A549 treated with Mapracorat at 1 μM for 4 hours (cell line): ENCODE measurements around the gene TEDC1. TPM values are rescaled to one million over a fixed set of nuclear protein-coding genes. Genes with fewer than 3 reads are reported as not detected.

Experiments used
- total RNA-seq: library from RNA; stranded (reverse); fragments of 200-300 nt; extraction: Qiagen RNA extraction; gene quantifications from 5 replicates; pipeline ENCODE4 v1.2.3, GENCODE V29; 2022

The TEDC1 gene, protein sequence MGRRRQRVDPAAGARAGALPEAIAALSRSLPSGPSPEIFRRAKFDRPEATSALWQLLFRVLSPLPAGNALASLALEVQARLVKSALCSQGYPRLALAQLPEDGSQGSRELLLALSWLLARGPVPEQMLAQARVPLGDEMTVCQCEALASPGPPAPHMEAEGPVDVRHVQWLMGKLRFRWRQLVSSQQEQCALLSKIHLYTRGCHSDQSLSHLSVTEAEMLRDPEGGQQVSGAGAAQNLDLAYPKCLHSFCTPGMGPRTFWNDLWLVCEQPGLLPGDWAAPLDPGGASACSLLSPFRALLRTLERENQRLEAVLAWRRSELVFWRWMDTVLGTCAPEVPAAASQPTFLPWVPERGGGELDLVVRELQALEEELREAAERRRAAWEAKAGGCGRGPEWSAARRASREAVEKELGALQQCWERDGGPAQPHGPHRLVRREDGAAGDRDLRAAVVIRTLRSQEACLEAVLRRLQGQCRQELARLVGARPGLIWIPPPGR
- total RNA-seq: 29.4 to 53.0 TPM (median 43.2 TPM) in 5 replicates

DNA sequence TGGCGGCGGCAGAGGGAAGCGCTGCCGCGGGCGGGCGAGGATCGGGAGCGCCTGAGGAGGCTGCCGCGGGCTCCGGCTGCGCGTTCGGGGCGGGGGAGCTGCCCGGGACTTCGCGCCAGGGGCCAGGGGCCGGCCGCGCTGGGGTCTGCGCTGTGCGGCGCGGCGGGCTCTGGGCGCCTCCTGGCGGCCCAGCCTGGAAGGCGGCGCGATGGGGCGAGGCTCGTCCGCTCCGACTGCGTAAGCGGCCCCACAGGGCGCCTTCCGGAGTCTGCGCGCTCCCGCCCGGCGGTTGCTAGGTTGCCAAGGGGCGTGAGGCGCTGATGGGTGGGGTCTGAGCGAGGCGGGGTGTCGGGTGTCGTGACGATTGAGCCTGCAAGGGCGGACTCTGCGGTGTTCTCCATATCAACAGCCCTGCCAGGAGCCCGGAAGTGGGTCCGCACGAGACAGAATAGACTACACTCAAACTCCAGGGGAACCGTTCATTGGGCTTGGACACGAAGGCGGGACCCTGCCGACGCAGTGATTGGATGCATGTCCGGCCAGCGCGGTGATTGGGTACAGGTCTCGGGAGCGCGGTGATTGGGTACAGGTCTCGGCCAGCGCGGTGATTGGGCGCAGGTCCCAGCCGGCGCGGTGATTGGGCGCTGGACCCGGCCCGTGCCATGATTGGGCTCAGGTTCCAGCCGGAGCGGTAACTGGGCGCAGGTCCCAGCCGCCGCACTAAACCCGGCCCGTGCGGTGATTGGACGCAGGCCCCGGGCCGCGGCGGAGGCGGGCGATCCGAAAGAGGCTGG is at the start of gene TEDC1:
TSS of gene TEDC1 (plus strand) at position 675 of the 794 bp plus-strand sequence. CDS start 130 bp downstream, outside the sequence.

DNA sequence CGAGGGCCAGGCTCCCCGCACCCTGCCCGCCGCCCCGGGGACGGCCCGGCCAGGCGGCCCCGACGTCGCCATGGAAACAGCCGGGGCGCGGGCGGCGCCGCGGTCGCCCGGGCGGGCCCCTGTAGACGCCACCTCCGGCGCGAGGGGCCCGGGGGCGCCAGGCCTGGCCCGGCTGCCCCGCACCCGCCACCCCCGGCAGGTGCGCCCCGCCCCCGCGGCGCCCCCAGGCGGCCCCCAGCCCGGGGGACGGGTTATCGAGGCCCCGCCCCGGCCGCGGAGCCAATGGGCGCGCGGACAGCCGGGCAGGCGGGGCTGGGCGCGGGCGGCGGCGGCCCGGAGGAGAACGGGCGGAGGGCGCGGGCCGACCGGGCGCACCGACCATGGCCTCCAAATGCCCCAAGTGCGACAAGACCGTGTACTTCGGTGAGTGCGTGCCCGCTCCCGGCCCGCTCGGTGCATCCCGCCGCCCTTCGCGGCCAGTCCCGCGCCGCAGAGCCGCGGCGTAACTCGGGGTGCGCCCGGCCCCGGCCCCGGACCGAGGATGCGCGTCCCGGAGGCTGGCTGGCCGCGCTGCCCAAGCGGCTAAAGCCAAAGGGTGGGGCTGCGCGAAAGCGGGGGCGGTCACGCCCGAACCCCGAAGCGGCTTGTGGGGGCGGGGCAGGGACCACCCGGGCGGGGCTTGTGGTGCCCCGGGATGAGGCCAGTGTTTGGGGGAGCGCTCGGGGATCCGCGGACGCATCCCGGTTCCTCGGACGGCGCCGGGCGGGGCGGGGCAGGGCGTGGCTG is 16.4 kb upstream of the TEDC1 start, which contains the start of gene CRIP2:
TSS of gene CRIP2 (plus strand) at position 339 of the 786 bp plus-strand sequence. CDS start at position 381, 42 bp downstream.

DNA sequence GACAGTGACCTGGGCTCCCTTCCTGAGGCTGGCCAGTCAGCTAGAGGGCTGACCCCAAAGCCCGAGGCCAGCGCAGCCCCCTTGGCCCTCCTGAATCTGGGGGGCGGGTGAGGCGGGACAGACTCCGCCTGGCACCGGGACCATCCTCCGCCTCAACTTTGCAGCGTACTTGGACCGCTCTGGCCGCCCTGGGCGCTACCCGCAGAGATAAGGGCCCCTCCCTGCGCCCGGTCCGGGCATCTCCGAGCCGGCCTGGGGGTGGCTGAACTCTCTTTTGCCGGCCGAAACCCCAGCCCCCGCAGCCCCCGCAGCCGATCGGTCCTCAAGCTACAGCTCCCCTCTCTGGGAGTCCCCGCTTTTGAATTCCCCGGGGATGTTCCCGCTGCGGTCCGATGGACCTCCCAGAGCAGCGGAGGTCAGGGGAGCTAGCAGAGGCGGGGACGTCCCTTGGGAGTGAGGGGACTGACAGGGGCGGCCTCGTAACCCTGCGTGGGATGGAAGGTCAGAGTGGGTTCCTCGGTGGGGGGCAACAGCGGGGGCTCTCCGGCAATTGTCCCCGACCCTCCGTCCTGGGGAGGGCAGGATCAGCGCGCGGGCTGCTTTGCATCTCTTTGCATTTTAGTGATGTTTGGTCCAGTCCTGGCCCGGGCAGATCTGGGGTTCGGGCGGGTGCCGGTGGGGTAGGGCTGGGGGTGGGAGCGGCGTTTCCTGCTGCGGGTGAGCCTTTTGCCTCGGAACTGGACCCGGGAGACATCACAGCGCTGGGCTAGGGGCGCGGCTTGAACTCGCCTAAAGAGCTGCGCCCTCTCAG is 4.7 kb upstream of the TEDC1 start, which contains the start of gene CRIP1:
TSS of gene CRIP1 (plus strand) at position 724 of the 811 bp plus-strand sequence. CDS start 374 bp downstream, outside the sequence.

DNA sequence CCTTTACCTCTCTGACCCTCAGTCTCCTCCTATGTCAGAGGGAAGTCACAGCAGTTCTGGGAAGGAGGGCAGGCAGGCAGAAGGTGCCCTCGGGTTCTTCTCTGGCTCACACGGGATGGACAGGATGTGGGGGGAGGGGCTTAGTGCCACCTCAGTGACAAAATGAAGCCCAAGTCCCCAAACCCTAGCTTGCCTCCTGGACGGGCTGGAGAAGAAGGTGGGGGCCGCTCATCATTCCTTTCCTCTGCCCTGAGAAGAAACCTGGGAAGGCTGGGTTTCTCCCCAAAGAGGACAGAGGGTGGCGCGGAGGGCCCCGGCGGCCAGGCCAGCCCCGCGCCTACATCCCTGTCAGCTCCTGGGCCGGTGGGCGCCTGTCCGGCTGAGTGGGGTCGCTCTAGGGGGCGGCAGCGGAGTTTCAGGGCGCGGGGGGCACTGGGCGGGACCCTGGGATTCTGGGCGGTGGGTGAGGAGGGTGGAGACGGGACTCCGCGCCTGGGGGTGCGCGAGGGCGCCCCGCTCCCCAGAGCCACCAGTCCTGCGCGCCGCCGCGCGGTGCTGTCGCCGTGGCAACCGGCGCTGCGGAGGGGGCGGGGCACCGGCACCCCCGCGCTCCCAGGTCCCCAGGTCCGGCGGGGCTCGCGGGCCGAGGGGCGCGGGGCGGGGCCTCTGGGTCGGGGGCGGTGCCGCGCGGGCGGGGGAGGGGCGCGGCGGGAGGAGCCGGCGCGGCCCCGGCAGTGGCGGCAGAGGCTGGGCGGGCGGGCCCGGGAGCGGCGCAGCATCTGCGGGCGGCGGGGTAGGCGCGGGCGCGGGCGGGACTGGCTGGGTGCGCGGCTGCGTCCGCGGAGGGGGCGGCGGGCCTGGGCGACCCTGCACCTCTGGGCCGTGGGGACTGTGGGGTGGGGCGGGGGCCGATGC is 35.1 kb downstream of the TEDC1 start, which contains the start of gene TMEM121:
TSS of gene TMEM121 (plus strand) at position 723 of the 915 bp plus-strand sequence. CDS start 2,252 bp downstream, outside the sequence.

Other genes with a start within 250 kb of the TEDC1 start
- gene BTBD6, start 242.7 kb upstream of the TEDC1 start, total RNA-seq: 29.1 to 47.9 TPM (median 41.7 TPM) in 5 replicates
- gene BRF1, start 190.2 kb upstream of the TEDC1 start, total RNA-seq: 23.3 to 30.1 TPM (median 28.2 TPM) in 5 replicates
- 18.1 to 28.8 TPM (median 27.3 TPM) in 5 replicates for gene PACS2, start 176.5 kb upstream of the TEDC1 start, total RNA-seq
- gene TEX22, start 92.7 kb upstream of the TEDC1 start, total RNA-seq: 0.13 to 0.53 TPM (median 0.16 TPM) in 5 replicates
- gene MTA1, start 71.4 kb upstream of the TEDC1 start, total RNA-seq: 55.7 to 86.3 TPM (median 79.1 TPM) in 5 replicates
- gene CRIP2, start 16.4 kb upstream of the TEDC1 start, total RNA-seq: 112 to 211 TPM (median 199 TPM) in 5 replicates
- 1,786 to 1,947 TPM (median 1,895 TPM) in 5 replicates for gene CRIP1, start 4.4 kb upstream of the TEDC1 start, total RNA-seq
- 4.7 to 10.8 TPM (median 8.4 TPM) in 5 replicates for gene TMEM121, start 35.3 kb downstream of the TEDC1 start, total RNA-seq